Effector CD8-positive, alpha-beta T cell (primary cell): ENCODE data around the gene DROSHA.
"Not testable (repeated sequence)": the region's sequence is repeated elsewhere in the genome, so short reads cannot be mapped to it uniquely, and the experiment has no call there.

Source experiments
- DNase-seq: peaks from one replicate; lab custom pipeline; 2025; lab: John Stamatoyannopoulos, UW
- total RNA-seq, 4 experiments: gene quantifications; one replicate each; lab custom pipeline; 2026; lab: John Stamatoyannopoulos, UW

Gene DROSHA
- 38.4 to 56.0 (median 42.3) reads per million in 4 experiments for total RNA-seq

- peak; percentile 87 for DNase-seq
These were observed at the start of gene DROSHA, which contains the start of gene C5orf22 for GRCh38 chr5:31531888-31532547. DROSHA (minus strand) TSS chr5:31532093; CDS start chr5:31529059, 3,034 bp downstream. C5orf22 (plus strand) TSS chr5:31532301; CDS start chr5:31532393, 92 bp downstream.

GRCh38 chr5:31579558-31579957 lies 47.7 kb upstream of the DROSHA start:
- DNase-seq: no peak

- DNase-seq: no peak
These were observed 45.5 kb upstream of the DROSHA start for GRCh38 chr5:31577438-31577837.

- DNase-seq: no peak
These were observed 42.9 kb upstream of the DROSHA start for GRCh38 chr5:31574772-31575171.

GRCh38 chr5:31573494-31574142 lies 41.7 kb upstream of the DROSHA start:
- DNase-seq: no peak

GRCh38 chr5:31569068-31569467 lies 37.2 kb upstream of the DROSHA start:
- DNase-seq: no peak

- no peak for DNase-seq
These were observed 36.5 kb upstream of the DROSHA start for GRCh38 chr5:31568302-31568835.

- not testable (repeated sequence) for DNase-seq
These were observed 34.5 kb upstream of the DROSHA start for GRCh38 chr5:31566362-31566761.

- no peak for DNase-seq
These were observed 31.3 kb upstream of the DROSHA start for GRCh38 chr5:31563216-31563615.

- no peak for DNase-seq
These were observed 30.1 kb upstream of the DROSHA start for GRCh38 chr5:31561946-31562345.

- DNase-seq: no peak
These were observed 28.0 kb upstream of the DROSHA start for GRCh38 chr5:31559942-31560341.

- no peak for DNase-seq
These were observed 24.6 kb upstream of the DROSHA start for GRCh38 chr5:31556461-31556860.

- no peak for DNase-seq
These were observed 22.7 kb upstream of the DROSHA start for GRCh38 chr5:31554552-31554951.

- no peak for DNase-seq
These were observed 22.0 kb upstream of the DROSHA start for GRCh38 chr5:31553863-31554262.

- DNase-seq: no peak
These were observed 20.0 kb upstream of the DROSHA start for GRCh38 chr5:31551878-31552277.

- DNase-seq: not testable (repeated sequence)
These were observed 17.2 kb upstream of the DROSHA start for GRCh38 chr5:31549114-31549513.

GRCh38 chr5:31537851-31538250 lies 6.0 kb upstream of the DROSHA start:
- no peak for DNase-seq

- DNase-seq: no peak
These were observed 5.5 kb upstream of the DROSHA start for GRCh38 chr5:31537349-31537748.

- no peak for DNase-seq
These were observed 5.0 kb upstream of the DROSHA start for GRCh38 chr5:31536873-31537272.

GRCh38 chr5:31534527-31535046 lies 2.7 kb upstream of the DROSHA start:
- no peak for DNase-seq

GRCh38 chr5:31531543-31531887 lies 378 bp downstream of the DROSHA start:
- no peak for DNase-seq

- no peak for DNase-seq
These were observed 1.2 kb downstream of the DROSHA start for GRCh38 chr5:31530541-31531265.
